ENCODE measurements around the gene HES1. TPM values are rescaled to one million over a fixed set of nuclear protein-coding genes. Genes with fewer than 3 reads are reported as not detected.

HES1 gene
- total and polyA plus RNA-seq, 9 of the 15 experiments (the other 6 are each of a cell fraction or from before 2014, with no cell fraction given): 3.4 to 37.0 (median 19.3) TPM

DNA sequence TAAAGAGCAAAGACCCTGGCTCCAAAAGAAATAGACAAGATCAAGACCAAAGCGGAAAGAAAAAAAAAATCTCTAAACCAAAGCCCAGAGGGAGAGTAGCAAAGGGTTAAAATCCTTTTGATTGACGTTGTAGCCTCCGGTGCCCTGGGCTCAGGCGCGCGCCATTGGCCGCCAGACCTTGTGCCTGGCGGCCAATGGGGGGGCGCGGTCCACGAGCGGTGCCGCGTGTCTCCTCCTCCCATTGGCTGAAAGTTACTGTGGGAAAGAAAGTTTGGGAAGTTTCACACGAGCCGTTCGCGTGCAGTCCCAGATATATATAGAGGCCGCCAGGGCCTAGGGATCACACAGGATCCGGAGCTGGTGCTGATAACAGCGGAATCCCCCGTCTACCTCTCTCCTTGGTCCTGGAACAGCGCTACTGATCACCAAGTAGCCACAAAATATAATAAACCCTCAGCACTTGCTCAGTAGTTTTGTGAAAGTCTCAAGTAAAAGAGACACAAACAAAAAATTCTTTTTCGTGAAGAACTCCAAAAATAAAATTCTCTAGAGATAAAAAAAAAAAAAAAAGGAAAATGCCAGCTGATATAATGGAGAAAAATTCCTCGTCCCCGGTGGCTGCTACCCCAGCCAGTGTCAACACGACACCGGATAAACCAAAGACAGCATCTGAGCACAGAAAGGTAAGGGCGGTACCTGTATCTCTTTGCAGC lies at the start of gene HES1 (continued):
- TF ChIP-seq, protein P1, sequence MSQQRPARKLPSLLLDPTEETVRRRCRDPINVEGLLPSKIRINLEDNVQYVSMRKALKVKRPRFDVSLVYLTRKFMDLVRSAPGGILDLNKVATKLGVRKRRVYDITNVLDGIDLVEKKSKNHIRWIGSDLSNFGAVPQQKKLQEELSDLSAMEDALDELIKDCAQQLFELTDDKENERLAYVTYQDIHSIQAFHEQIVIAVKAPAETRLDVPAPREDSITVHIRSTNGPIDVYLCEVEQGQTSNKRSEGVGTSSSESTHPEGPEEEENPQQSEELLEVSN (IDR thresholded peaks at IDR 0.05; ENCODE audit: borderline replicate concordance in 1 of 2, extremely low read depth in 1 of 2, insufficient read depth in 1 of 2, insufficient read length in 1 of 2, low read depth in 1 of 2, low read length in 1 of 2, poor library complexity in 1 of 2, severe bottlenecking in 1 of 2): peak; percentile 74 to 92
- TF ChIP-seq HNRNPH1 (optimal IDR thresholded peaks at IDR 0.05; ENCODE audit: low read depth, low read length): no peak
- TF ChIP-seq ZNF561 (CRISPR knock-in tag; conservative IDR thresholded peaks at IDR 0.05): no peak
- TF ChIP-seq, protein P2, sequence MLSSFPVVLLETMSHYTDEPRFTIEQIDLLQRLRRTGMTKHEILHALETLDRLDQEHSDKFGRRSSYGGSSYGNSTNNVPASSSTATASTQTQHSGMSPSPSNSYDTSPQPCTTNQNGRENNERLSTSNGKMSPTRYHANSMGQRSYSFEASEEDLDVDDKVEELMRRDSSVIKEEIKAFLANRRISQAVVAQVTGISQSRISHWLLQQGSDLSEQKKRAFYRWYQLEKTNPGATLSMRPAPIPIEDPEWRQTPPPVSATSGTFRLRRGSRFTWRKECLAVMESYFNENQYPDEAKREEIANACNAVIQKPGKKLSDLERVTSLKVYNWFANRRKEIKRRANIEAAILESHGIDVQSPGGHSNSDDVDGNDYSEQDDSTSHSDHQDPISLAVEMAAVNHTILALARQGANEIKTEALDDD (IDR thresholded peaks at IDR 0.05): no peak
- TF ChIP-seq TEAD4 (IDR thresholded peaks at IDR 0.05; ENCODE audit: low read length): peak; percentile 68
- no peak for TF ChIP-seq TEAD4 (CRISPR knock-in tag; IDR thresholded peaks at IDR 0.05; ENCODE audit: borderline replicate concordance)
- TF ChIP-seq SRF (CRISPR knock-in tag; IDR thresholded peaks at IDR 0.05): no peak; a peak in 1 of 4 replicates
- no peak for TF ChIP-seq RBM22 (IDR thresholded peaks at IDR 0.05; ENCODE audit: low read depth, low read length, poor library complexity, severe bottlenecking)
- TF ChIP-seq ZNF707 (CRISPR knock-in tag; conservative IDR thresholded peaks at IDR 0.05): no peak
- TF ChIP-seq, protein P3, sequence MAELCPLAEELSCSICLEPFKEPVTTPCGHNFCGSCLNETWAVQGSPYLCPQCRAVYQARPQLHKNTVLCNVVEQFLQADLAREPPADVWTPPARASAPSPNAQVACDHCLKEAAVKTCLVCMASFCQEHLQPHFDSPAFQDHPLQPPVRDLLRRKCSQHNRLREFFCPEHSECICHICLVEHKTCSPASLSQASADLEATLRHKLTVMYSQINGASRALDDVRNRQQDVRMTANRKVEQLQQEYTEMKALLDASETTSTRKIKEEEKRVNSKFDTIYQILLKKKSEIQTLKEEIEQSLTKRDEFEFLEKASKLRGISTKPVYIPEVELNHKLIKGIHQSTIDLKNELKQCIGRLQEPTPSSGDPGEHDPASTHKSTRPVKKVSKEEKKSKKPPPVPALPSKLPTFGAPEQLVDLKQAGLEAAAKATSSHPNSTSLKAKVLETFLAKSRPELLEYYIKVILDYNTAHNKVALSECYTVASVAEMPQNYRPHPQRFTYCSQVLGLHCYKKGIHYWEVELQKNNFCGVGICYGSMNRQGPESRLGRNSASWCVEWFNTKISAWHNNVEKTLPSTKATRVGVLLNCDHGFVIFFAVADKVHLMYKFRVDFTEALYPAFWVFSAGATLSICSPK (IDR thresholded peaks at IDR 0.05; ENCODE audit: borderline replicate concordance): no peak
- TF ChIP-seq, protein P4, sequence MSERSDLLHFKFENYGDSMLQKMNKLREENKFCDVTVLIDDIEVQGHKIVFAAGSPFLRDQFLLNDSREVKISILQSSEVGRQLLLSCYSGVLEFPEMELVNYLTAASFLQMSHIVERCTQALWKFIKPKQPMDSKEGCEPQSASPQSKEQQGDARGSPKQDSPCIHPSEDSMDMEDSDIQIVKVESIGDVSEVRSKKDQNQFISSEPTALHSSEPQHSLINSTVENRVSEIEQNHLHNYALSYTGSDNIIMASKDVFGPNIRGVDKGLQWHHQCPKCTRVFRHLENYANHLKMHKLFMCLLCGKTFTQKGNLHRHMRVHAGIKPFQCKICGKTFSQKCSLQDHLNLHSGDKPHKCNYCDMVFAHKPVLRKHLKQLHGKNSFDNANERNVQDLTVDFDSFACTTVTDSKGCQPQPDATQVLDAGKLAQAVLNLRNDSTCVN (CRISPR knock-in tag; IDR thresholded peaks at IDR 0.05): no peak
- no peak for TF ChIP-seq ZNF232 (CRISPR knock-in tag; IDR thresholded peaks at IDR 0.05)
- TF ChIP-seq, protein P5, sequence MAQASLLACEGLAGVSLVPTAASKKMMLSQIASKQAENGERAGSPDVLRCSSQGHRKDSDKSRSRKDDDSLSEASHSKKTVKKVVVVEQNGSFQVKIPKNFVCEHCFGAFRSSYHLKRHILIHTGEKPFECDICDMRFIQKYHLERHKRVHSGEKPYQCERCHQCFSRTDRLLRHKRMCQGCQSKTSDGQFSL (CRISPR knock-in tag; IDR thresholded peaks at IDR 0.05): 0 out of 2 replicates have a peak, but pooled peaks have one; percentile 39
- TF ChIP-seq, protein P5 (tag; IDR thresholded peaks at IDR 0.05): peak in 1 of 2 experiments; percentile 26; a peak in 1 of 4 replicates
- no peak for TF ChIP-seq HDAC6 (IDR thresholded peaks at IDR 0.05; ENCODE audit: low read depth, low read length)
- TF ChIP-seq RBM15 (IDR thresholded peaks at IDR 0.05; ENCODE audit: insufficient read depth, low read length): no peak
- TF ChIP-seq OTX1 (CRISPR knock-in tag; IDR thresholded peaks at IDR 0.05): no peak
- TF ChIP-seq DPF2 (IDR thresholded peaks at IDR 0.05): no peak; the same call in 1 of the 2 replicates
- TF ChIP-seq NCOA6 (IDR thresholded peaks at IDR 0.05): no peak
- no peak for TF ChIP-seq ZNF445 (CRISPR knock-in tag; IDR thresholded peaks at IDR 0.05; ENCODE audit: low read depth)
- TF ChIP-seq RBM25 (IDR thresholded peaks at IDR 0.05; ENCODE audit: low read depth, low read length, severe bottlenecking): peak; percentile 79
- TF ChIP-seq CAMTA2 (CRISPR knock-in tag; conservative IDR thresholded peaks at IDR 0.05): no peak
